Transverse colon (tissue), 4 donors: Measurements from ENCODE around the gene TGM1. TPM values are rescaled to one million over a fixed set of nuclear protein-coding genes. Genes with fewer than 3 reads are reported as not detected.

Experiments
- DNase-seq: peaks from one replicate; pipeline ENCODE4 v3.0.0-alpha.2; 2019
- H3K27ac ChIP-seq, 4 donors: fragments of 200-600 bp; sonication (generic); 2 replicates each; pipeline ENCODE4 v1.5.1; 2016 to 2018; ENCODE audit warnings: inconsistent platforms in 4 of 4
- H3K27me3 ChIP-seq: fragments of 200-600 bp; sonication (generic); 2 replicates; pipeline ENCODE4 v1.5.1; 2017; ENCODE audit warnings: inconsistent platforms
- H3K36me3 ChIP-seq, 4 donors: fragments of 200-600 bp; sonication (generic); 2 replicates each; pipeline ENCODE4 v1.5.1; 2017 to 2019; ENCODE audit warnings: inconsistent platforms in 4 of 4
- H3K4me1 ChIP-seq, 4 donors: fragments of 200-600 bp; sonication (generic); 2 replicates each; pipeline ENCODE4 v1.5.1; 2017 to 2020; ENCODE audit warnings: inconsistent platforms in 4 of 4
- H3K4me3 ChIP-seq, 4 donors: fragments of 200-600 bp; sonication (generic); 1 replicate in 1 of 4; 2 replicates in 3 of 4; pipeline versions ENCODE4 v1.5.1 to v1.6.1; 2017 to 2019; ENCODE audit warnings: inconsistent platforms in 4 of 4
- H3K9me3 ChIP-seq, 2 donors: fragments of 200-600 bp; sonication (generic); 2 replicates each; pipeline ENCODE4 v1.5.1; 2017 to 2019; ENCODE audit warnings: inconsistent platforms in 2 of 2
- CTCF ChIP-seq, 5 experiments: fragments of 200-600 bp in 3 of 5; fragments of 450-650 bp in 2 of 5; sonication (generic) in 3 of 5; IDR thresholded peaks; 1 replicate in 2 of 5; 2 replicates in 3 of 5; pipeline ENCODE4 v1.5.1; 2016 to 2017; ENCODE audit warnings: antibody characterized with exemption in 5 of 5, inconsistent platforms in 3 of 5, mild to moderate bottlenecking in 2 of 5, moderate library complexity in 1 of 5
- EP300 ChIP-seq: sonication (generic); formaldehyde crosslinking; IDR thresholded peaks from one replicate; pipeline ENCODE4 v1.6.1; 2017; ENCODE audit warnings: antibody characterized with exemption, low read depth
- POLR2A ChIP-seq: fragments of 450-650 bp; IDR thresholded peaks from one replicate; pipeline ENCODE4 v1.6.1; 2016; ENCODE audit warnings: antibody characterized with exemption, mild to moderate bottlenecking, moderate library complexity
- POLR2AphosphoS5 ChIP-seq, 3 donors: sonication (generic); formaldehyde crosslinking; IDR thresholded peaks; one replicate each; pipeline ENCODE4 v1.6.1; 2016; ENCODE audit warnings: antibody characterized with exemption in 3 of 3
- WGBS, 2 donors: methylation state at CpG; one replicate each; pipeline ENCODE4 v1.1.5; 2018; ENCODE audit warnings: low coverage in 1 of 2; 5-methylcytosine and 5-hydroxymethylcytosine counted together
- in situ Hi-C, 4 donors: fragments of 200-750 bp; cut with MboI; loops; one replicate each; pipeline versions ENCODE4 v1.15.0 to v1.15.1; 2017; ENCODE audit warnings: low sequenced_read_pairs in 3 of 4, low pct_ligation_motif_present in 1 of 4, low pct_unique_long_range_greater_than_20kb in 1 of 4
- intact Hi-C: fragments of 100-400 bp; cut with DNase I; formaldehyde crosslinking; loops from one replicate; pipeline ENCODE4 v1.15.1; 2023; ENCODE audit warnings: low total_unique reads
- total RNA-seq, 4 donors: library from RNA; depleted of rRNA; stranded (reverse); fragments of >200 nt; gene quantifications; one replicate each; pipeline ENCODE4 v1.1.0, GENCODE V29; 2016

TGM1 gene
- total RNA-seq, 4 donors from 2014 or later: 1.4 to 96.5 (median 2.2) TPM; not detected in 1

GRCh38 chr14:24243336-24243836, 19.6 kb downstream of the TGM1 start:
- whole genome bisulfite sequencing, 2 donors: 38% methylated on average over 10 of the region's 10 CpGs; no CpG with 5 or more reads in 1 of the 2 donors
- no peak for TF ChIP-seq CTCF (IDR thresholded peaks at IDR 0.05)
- TF ChIP-seq POLR2AphosphoS5 (IDR thresholded peaks at IDR 0.05): no peak
- no peak for TF ChIP-seq POLR2A
- no peak for TF ChIP-seq EP300
- peaks cover 0 to 19% (median 9%) of the 10 kb centered on the region in 4 donors for H3K36me3 ChIP-seq
- intact Hi-C loops: no loop called here
- H3K4me3 ChIP-seq: peak overlapping the region in 3 of 4 donors; percentile 54 to 78 (median 60)
- peaks cover 28 to 40% (median 30%) of the 10 kb centered on the region in 4 donors for H3K4me1 ChIP-seq
- DNase-seq: no peak
- H3K27ac ChIP-seq: peak overlapping the region; percentile 97 to 100 (median 98)
- in situ Hi-C loops: loop anchor here (5.0 to 25.0 kb wide), 3 partner anchors 54 to 194 kb away; partner anchors contain the start of genes CBLN3 (in 3 of the 4), KHNYN (in 3 of the 4), SDR39U1 (in 3 of the 4) and DHRS1 (in 1 of the 4)
- H3K9me3 ChIP-seq: no peaks in the 10 kb centered on the region
- no peaks in the 10 kb centered on the region for H3K27me3 ChIP-seq

DNA sequence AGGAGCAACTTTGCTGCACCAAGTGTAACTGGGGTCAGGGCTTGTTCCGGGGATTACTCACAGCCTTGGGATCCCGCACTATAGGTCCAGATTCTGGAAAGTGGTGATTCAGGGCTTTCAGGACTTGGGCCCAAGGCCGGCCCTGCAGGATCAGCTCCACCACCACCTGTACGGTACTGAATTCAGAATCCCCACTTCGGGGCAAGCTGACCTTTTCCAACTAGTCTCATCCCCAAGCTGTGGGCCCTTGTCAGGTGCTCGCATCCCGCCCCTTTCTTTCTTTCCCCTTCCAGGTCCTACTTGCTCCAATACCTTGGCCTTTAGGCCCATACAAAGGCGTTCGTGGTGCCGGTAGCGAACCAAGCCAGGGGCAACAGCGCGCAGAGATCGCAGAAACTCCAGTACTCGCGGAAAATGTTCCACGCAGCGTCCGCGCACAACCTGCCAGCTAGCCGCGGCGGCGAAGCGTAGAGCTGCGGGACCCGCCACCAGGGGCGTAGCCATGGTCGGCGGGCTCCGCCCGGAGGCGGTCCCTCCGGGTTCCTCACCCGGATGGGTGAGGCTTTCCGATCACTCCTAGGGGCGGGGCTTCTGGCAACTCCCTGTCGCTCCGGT, 21.0 kb downstream of the TGM1 start:
- Histone ChIP-seq H3K9me3 (no peaks in the 10 kb centered on the region), H3K36me3 (peaks cover 0 to 32% (median 10%) of the 10 kb centered on the region in 4 donors), H3K4me1 (peaks cover 28 to 40% (median 30%) of the 10 kb centered on the region in 4 donors), H3K27me3 (no peaks in the 10 kb centered on the region), H3K4me3 (peak overlapping the region; percentile 54 to 78 (median 59)), H3K27ac (peak overlapping the region; percentile 97 to 100 (median 98))
- in situ Hi-C loops: loop anchor here (5.0 to 25.0 kb wide), 3 partner anchors 55 to 195 kb away; partner anchors contain the start of genes CBLN3 (in 3 of the 4), KHNYN (in 3 of the 4), SDR39U1 (in 3 of the 4) and DHRS1 (in 1 of the 4)
- peak; percentile 95 for DNase-seq
- 0 to 1% methylated on average over 3 to 39 of the region's 39 CpGs for WGBS, 2 donors
- no peak for TF ChIP-seq EP300
- TF ChIP-seq POLR2AphosphoS5 (IDR thresholded peaks at IDR 0.05): peak in 1 of 3 donors; percentile 28
- TF ChIP-seq CTCF (IDR thresholded peaks at IDR 0.05): peak; percentile 63 to 88 (median 67)
- TF ChIP-seq POLR2A: no peak
- intact Hi-C loops: no loop called here

- peaks cover 0 to 35% (median 13%) of the 10 kb centered on the region in 4 donors for H3K36me3 ChIP-seq
- no peaks in the 10 kb centered on the region for H3K9me3 ChIP-seq
- intact Hi-C loops (no loop called here), in situ Hi-C loops (loop anchor here (5.0 to 25.0 kb wide), 3 partner anchors 57 to 197 kb away; partner anchors contain the start of genes CBLN3 (in 3 of the 4), KHNYN (in 3 of the 4), SDR39U1 (in 3 of the 4) and DHRS1 (in 1 of the 4))
- peak overlapping the region in 3 of 4 donors; percentile 97 to 100 (median 99) for H3K27ac ChIP-seq
- peaks cover 28 to 40% (median 30%) of the 10 kb centered on the region in 4 donors for H3K4me1 ChIP-seq
- no peaks in the 10 kb centered on the region for H3K27me3 ChIP-seq
- TF ChIP-seq POLR2AphosphoS5 (IDR thresholded peaks at IDR 0.05): no peak
- no peak for TF ChIP-seq EP300
- TF ChIP-seq POLR2A: no peak
- TF ChIP-seq CTCF (IDR thresholded peaks at IDR 0.05): no peak
- H3K4me3 ChIP-seq: no peak overlapping the region
- no peak for DNase-seq
- WGBS, 2 donors: 92 to 93% methylated on average over 3 to 9 of the region's 9 CpGs
Measured at GRCh38 chr14:24240110-24240918, 22.7 kb downstream of the TGM1 start.
